B cell (primary cell): ENCODE results near the gene CXXC5.

ENCODE experiments used
- EZH2 ChIP-seq: IDR thresholded peaks from 2 replicates; pipeline ENCODE4 v1.6.1; 2012; ENCODE audit warnings: borderline replicate concordance, low read depth, mild to moderate bottlenecking, moderate library complexity, low read length; ENCODE audit not compliant: insufficient read depth, poor library complexity, severe bottlenecking
- TF ChIP-seq, protein P1 (sequence below): fragments of 200-600 bp; IDR thresholded peaks from one replicate; pipeline ENCODE4 v1.8.0; 2022; ENCODE audit warnings: antibody characterized with exemption, mild to moderate bottlenecking

DNA sequence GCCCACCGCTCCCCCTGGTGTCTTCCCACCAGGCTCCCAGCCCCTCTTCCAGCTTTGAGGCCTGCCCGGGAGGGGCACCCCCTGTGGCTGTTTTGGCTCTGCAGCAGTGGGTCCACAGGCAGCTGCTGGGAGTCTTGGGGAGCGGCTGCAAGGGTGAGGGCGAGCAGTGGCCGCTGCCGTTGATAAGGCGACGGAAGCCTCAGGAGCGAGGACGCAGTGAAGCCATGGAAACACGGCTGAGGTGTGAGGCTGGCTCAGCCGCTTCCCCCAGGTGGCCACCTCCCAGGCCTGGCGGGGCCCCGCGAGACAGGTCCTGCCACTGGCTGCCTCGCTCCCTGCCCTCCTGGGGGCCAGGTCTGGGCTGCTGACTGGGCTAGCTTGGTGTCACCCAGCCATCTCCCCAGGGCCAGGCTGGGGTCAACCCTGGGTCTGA lies 41.5 kb downstream of the CXXC5 start:
- TF ChIP-seq, protein P1, sequence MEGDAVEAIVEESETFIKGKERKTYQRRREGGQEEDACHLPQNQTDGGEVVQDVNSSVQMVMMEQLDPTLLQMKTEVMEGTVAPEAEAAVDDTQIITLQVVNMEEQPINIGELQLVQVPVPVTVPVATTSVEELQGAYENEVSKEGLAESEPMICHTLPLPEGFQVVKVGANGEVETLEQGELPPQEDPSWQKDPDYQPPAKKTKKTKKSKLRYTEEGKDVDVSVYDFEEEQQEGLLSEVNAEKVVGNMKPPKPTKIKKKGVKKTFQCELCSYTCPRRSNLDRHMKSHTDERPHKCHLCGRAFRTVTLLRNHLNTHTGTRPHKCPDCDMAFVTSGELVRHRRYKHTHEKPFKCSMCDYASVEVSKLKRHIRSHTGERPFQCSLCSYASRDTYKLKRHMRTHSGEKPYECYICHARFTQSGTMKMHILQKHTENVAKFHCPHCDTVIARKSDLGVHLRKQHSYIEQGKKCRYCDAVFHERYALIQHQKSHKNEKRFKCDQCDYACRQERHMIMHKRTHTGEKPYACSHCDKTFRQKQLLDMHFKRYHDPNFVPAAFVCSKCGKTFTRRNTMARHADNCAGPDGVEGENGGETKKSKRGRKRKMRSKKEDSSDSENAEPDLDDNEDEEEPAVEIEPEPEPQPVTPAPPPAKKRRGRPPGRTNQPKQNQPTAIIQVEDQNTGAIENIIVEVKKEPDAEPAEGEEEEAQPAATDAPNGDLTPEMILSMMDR = no peak
- no peak for TF ChIP-seq EZH2
